ENCODE results near the gene PLA2G2C.

Gene PLA2G2C

DNA sequence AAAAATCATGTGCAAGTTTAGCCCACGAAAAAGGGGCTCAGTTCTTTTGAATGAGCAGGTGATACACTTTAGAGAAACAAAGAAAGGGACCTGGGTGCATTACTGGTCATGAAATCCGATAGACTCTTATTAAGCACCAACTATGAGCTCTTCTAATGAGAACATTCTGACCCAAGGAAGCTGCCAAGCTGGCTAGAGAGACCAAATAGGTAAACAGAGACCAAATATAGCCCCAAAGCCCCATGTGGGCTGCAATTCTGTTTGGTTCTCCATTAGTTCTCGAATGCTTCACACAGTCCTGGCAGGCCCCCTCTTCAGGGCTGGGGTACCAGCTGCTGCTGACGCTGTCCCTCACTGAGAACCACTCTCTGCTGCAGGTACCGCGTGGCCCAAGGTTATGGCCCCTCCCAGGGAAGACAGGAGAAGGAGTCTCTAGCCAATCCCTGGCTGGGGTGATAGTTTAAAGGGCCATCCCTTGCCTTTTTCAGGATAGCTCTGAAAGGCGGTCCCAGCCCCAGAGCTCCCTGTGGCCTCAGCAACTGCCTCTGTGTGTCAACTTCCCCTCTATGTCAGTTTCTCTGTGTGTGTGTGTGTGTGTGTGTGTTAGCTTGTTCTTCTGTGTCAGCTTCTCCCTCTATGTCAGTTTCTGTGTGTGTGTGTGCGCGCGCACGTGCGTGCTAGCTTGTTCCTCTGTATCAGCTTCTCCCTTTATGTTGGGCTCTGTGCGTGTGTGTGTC, 7.5 kb downstream of the PLA2G2C start:
- TF ChIP-seq, protein P1, sequence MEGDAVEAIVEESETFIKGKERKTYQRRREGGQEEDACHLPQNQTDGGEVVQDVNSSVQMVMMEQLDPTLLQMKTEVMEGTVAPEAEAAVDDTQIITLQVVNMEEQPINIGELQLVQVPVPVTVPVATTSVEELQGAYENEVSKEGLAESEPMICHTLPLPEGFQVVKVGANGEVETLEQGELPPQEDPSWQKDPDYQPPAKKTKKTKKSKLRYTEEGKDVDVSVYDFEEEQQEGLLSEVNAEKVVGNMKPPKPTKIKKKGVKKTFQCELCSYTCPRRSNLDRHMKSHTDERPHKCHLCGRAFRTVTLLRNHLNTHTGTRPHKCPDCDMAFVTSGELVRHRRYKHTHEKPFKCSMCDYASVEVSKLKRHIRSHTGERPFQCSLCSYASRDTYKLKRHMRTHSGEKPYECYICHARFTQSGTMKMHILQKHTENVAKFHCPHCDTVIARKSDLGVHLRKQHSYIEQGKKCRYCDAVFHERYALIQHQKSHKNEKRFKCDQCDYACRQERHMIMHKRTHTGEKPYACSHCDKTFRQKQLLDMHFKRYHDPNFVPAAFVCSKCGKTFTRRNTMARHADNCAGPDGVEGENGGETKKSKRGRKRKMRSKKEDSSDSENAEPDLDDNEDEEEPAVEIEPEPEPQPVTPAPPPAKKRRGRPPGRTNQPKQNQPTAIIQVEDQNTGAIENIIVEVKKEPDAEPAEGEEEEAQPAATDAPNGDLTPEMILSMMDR (IDR thresholded peaks at IDR 0.05) = no peak
- Histone ChIP-seq H3K36me3 (no peaks in the 10 kb centered on the region), H3K27me3 (peaks cover 10% of the 10 kb centered on the region), H3K27ac (no peak overlapping the region), H3K4me1 (ENCODE audit: control insufficient read depth in 1 of 2, insufficient read depth in 1 of 2, low read depth in 1 of 2, low read length in 1 of 2) (no peaks in the 10 kb centered on the region), H3K4me3 (ENCODE audit: low read depth in 1 of 2, low read length in 1 of 2) (no peak overlapping the region), H3K9me3 (no peaks in the 10 kb centered on the region)

DNA sequence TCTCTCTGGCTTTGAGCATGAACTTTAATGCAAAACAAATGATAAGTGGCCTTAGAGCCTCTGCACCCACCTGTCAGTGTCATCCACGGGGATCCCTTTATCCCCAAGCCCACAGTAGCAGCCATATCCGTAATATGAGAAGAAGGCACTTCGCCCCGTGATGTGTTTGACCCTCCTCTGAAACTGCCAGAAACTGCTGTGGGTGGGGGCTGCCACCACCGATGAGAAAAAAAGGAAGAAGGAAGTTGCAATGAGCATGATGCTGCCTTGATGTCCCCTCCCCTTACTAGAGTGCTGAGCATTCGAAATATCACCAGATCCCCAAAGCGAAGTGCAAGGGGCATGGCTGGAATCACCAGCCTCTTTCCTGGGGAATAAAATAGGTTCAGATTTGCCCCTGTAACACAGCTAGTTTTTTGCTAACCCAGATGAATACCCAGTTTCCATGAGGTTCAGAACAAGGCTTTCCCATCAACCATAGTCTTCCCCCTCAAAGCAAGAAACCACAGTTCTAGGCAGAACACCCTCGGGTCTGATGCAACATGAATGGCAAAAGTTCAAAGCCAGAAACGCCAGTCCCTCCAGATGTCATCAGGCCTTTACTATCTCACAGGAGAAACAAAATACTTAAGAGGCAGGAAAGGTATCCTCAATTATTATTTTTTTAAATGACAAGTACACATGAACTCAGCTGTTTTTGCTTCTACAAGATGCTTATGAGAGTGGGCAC, 11.2 kb downstream of the PLA2G2C start:
- TF ChIP-seq, protein P1 (IDR thresholded peaks at IDR 0.05) = no peak
- Histone ChIP-seq H3K4me1 (ENCODE audit: control insufficient read depth in 1 of 2, insufficient read depth in 1 of 2, low read depth in 1 of 2, low read length in 1 of 2) (peaks cover 0 to 4% of the 10 kb centered on the region in 2 experiments), H3K9me3 (no peaks in the 10 kb centered on the region), H3K27ac (no peak overlapping the region), H3K27me3 (peaks cover 6% of the 10 kb centered on the region), H3K36me3 (no peaks in the 10 kb centered on the region), H3K4me3 (ENCODE audit: low read depth in 1 of 2, low read length in 1 of 2) (no peak overlapping the region)

GRCh38 chr1:20172033-20172590, 14.2 kb downstream of the PLA2G2C start:
- no peaks in the 10 kb centered on the region for H3K9me3 ChIP-seq
- TF ChIP-seq, protein P1 (IDR thresholded peaks at IDR 0.05) = no peak
- H3K27me3 ChIP-seq = no peaks in the 10 kb centered on the region
- no peak overlapping the region for H3K27ac ChIP-seq
- H3K4me3 ChIP-seq (ENCODE audit: low read depth in 1 of 2, low read length in 1 of 2) = no peak overlapping the region
- peaks cover 0 to 4% of the 10 kb centered on the region in 2 experiments for H3K4me1 ChIP-seq (ENCODE audit: control insufficient read depth in 1 of 2, insufficient read depth in 1 of 2, low read depth in 1 of 2, low read length in 1 of 2)
- H3K36me3 ChIP-seq = no peaks in the 10 kb centered on the region

DNA sequence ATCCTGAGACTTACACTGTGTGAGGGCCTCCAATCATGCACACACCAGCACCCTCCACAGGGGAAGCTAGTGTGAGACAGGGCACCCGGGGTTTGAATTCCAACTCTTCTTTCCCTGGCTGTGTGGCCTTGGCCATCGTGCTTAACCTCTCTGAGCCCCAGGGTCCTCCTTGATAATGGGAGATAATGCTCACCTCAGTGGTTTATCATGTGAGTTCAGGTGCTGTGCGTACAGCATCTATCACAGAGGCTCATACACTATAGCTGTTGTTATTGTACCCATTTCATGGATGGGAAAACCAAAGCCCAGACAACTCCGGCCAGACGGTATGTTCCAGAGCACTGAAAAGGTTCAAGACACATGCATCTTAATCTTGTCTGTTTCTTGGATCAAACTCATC, 16.4 kb downstream of the PLA2G2C start:
- TF ChIP-seq, protein P1 (IDR thresholded peaks at IDR 0.05) = no peak
- no peak overlapping the region for H3K4me3 ChIP-seq (ENCODE audit: low read depth in 1 of 2, low read length in 1 of 2)
- no peak overlapping the region for H3K27ac ChIP-seq
- H3K9me3 ChIP-seq = no peaks in the 10 kb centered on the region
- peaks cover 0 to 4% of the 10 kb centered on the region in 2 experiments for H3K4me1 ChIP-seq (ENCODE audit: control insufficient read depth in 1 of 2, insufficient read depth in 1 of 2, low read depth in 1 of 2, low read length in 1 of 2)
- peaks cover 7% of the 10 kb centered on the region for H3K27me3 ChIP-seq
- H3K36me3 ChIP-seq = no peaks in the 10 kb centered on the region

GRCh38 chr1:20168564-20169491, 17.5 kb downstream of the PLA2G2C start:
- Histone ChIP-seq H3K27me3 (peaks cover 9% of the 10 kb centered on the region), H3K9me3 (no peaks in the 10 kb centered on the region), H3K27ac (no peak overlapping the region), H3K4me1 (ENCODE audit: control insufficient read depth in 1 of 2, insufficient read depth in 1 of 2, low read depth in 1 of 2, low read length in 1 of 2) (peaks cover 0 to 4% of the 10 kb centered on the region in 2 experiments), H3K36me3 (no peaks in the 10 kb centered on the region), H3K4me3 (ENCODE audit: low read depth in 1 of 2, low read length in 1 of 2) (no peak overlapping the region)
- TF ChIP-seq, protein P1 (IDR thresholded peaks at IDR 0.05) = no peak
